ENCODE results near the gene WDFY1.

Gene WDFY1

DNA sequence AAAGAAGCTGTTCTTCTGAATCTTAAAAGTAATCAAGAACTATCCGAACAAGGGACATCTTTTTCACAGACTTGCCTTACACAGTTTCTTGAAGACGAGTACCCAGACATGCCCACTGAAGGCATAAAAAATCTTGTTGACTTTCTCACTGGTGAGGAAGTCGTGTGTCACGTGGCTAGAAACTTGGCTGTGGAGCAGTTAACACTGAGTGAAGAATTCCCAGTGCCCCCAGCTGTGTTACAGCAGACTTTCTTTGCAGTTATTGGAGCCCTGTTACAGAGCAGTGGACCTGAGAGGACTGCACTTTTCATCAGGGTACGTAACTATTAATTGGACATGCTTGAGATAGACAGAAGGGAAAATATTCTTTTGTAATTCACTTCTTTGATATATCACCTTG lies 14.6 kb upstream of the WDFY1 start:
- H2AFZ ChIP-seq = no peak overlapping the region
- no peaks in the 10 kb centered on the region for H3K36me3 ChIP-seq (ENCODE audit: control insufficient read depth, insufficient read depth, low read length)
- no peaks in the 10 kb centered on the region for H3K9me3 ChIP-seq (ENCODE audit: control insufficient read depth, low read length)
- no peak overlapping the region for H3K4me3 ChIP-seq (ENCODE audit: low read depth, low read length)
- H3K27ac ChIP-seq = no peak overlapping the region
- no peak overlapping the region for H3K9ac ChIP-seq
- no peaks in the 10 kb centered on the region for H3K4me1 ChIP-seq
- no peaks in the 10 kb centered on the region for H3K27me3 ChIP-seq (ENCODE audit: control insufficient read depth, insufficient read depth, low read length)
- no peak overlapping the region for H3K4me2 ChIP-seq (ENCODE audit: low read length)
- TF ChIP-seq CTCF (IDR thresholded peaks at IDR 0.05) = no peak
- peaks cover 28% of the 10 kb centered on the region for H3K79me2 ChIP-seq

- Histone ChIP-seq H2AFZ (peak within 1 kb of the TSS; percentile 100), H3K4me3 (ENCODE audit: low read depth, low read length) (peak within 1 kb of the TSS; percentile 91), H3K36me3 (ENCODE audit: control insufficient read depth, insufficient read depth, low read length) (no peaks in the 10 kb centered on the region), H3K27ac (peak within 1 kb of the TSS; percentile 85), H3K9ac (peak within 1 kb of the TSS; percentile 98), H3K9me3 (ENCODE audit: control insufficient read depth, low read length) (no peaks in the 10 kb centered on the region), H3K4me1 (no peaks in the 10 kb centered on the region), H3K4me2 (ENCODE audit: low read length) (peak within 1 kb of the TSS; percentile 77), H3K79me2 (peaks cover 28% of the 10 kb centered on the region), H3K27me3 (ENCODE audit: control insufficient read depth, insufficient read depth, low read length) (no peaks in the 10 kb centered on the region)
- TF ChIP-seq CTCF (IDR thresholded peaks at IDR 0.05) = no peak
These were observed 12.1 kb upstream of the WDFY1 start, which contains the start of gene MRPL44 for GRCh38 chr2:223957092-223957851. MRPL44 (plus strand) TSS chr2:223957463; CDS start chr2:223957473, 10 bp downstream.

GRCh38 chr2:223956300-223956699 lies 11.2 kb upstream of the WDFY1 start:
- Histone ChIP-seq H3K36me3 (ENCODE audit: control insufficient read depth, insufficient read depth, low read length) (no peaks in the 10 kb centered on the region), H3K4me2 (ENCODE audit: low read length) (peak overlapping the region; percentile 40), H3K27ac (peak overlapping the region; percentile 85), H3K4me1 (no peaks in the 10 kb centered on the region), H3K27me3 (ENCODE audit: control insufficient read depth, insufficient read depth, low read length) (no peaks in the 10 kb centered on the region), H3K9ac (no peak overlapping the region), H3K79me2 (peaks cover 24% of the 10 kb centered on the region), H3K9me3 (ENCODE audit: control insufficient read depth, low read length) (no peaks in the 10 kb centered on the region), H3K4me3 (ENCODE audit: low read depth, low read length) (peak overlapping the region; percentile 91), H2AFZ (peak overlapping the region; percentile 100)
- TF ChIP-seq CTCF (IDR thresholded peaks at IDR 0.05) = no peak

GRCh38 chr2:223954401-223954800 lies 9.3 kb upstream of the WDFY1 start:
- H3K9ac ChIP-seq = no peak overlapping the region
- H3K4me3 ChIP-seq (ENCODE audit: low read depth, low read length) = no peak overlapping the region
- H2AFZ ChIP-seq = no peak overlapping the region
- H3K36me3 ChIP-seq (ENCODE audit: control insufficient read depth, insufficient read depth, low read length) = no peaks in the 10 kb centered on the region
- no peaks in the 10 kb centered on the region for H3K27me3 ChIP-seq (ENCODE audit: control insufficient read depth, insufficient read depth, low read length)
- peaks cover 13% of the 10 kb centered on the region for H3K79me2 ChIP-seq
- no peaks in the 10 kb centered on the region for H3K9me3 ChIP-seq (ENCODE audit: control insufficient read depth, low read length)
- no peak for TF ChIP-seq CTCF (IDR thresholded peaks at IDR 0.05)
- H3K27ac ChIP-seq = no peak overlapping the region
- H3K4me1 ChIP-seq = no peaks in the 10 kb centered on the region
- H3K4me2 ChIP-seq (ENCODE audit: low read length) = no peak overlapping the region

All from parathyroid adenoma (tissue), 2 donors.